ENCODE results near the gene ZFYVE21. TPM values are rescaled to one million over a fixed set of nuclear protein-coding genes. Genes with fewer than 3 reads are reported as not detected.
"Not testable (repeated sequence)": the region's sequence is repeated elsewhere in the genome, so short reads cannot be mapped to it uniquely, and the experiment has no call there.

The ZFYVE21 gene
- total and polyA plus RNA-seq, 9 donors: 75.6 to 111 (median 83.1) TPM

DNA sequence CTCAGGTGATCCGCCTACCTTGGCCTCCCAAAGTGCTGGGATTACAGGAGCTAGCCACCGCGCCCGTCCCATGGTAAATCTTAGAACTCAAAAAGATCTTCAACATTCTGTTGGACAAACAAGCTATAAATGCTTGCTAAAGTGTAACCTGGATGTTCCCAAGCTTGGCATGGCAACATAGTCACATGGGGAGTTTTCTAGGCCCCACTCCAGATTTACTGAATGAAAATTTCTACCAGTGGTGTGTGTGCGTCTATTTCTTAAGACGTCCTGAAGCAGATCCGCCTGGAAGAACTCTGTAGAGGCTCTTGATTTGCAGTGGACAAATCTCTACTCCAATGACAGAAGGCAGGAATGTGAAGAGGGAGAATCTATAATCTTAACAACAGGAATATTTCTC is 59.9 kb downstream of the ZFYVE21 start:
- DNase-seq: no peak
- Histone ChIP-seq H3K36me3 (no peaks in the 10 kb centered on the region), H3K9me3 (no peaks in the 10 kb centered on the region), H3K4me3 (no peak overlapping the region), H3K27me3 (no peaks in the 10 kb centered on the region), H3K27ac (no peak overlapping the region), H3K4me1 (ENCODE audit: insufficient read depth) (no peaks in the 10 kb centered on the region)
- no peak for TF ChIP-seq EP300 (IDR thresholded peaks at IDR 0.05)
- TF ChIP-seq, protein P1, sequence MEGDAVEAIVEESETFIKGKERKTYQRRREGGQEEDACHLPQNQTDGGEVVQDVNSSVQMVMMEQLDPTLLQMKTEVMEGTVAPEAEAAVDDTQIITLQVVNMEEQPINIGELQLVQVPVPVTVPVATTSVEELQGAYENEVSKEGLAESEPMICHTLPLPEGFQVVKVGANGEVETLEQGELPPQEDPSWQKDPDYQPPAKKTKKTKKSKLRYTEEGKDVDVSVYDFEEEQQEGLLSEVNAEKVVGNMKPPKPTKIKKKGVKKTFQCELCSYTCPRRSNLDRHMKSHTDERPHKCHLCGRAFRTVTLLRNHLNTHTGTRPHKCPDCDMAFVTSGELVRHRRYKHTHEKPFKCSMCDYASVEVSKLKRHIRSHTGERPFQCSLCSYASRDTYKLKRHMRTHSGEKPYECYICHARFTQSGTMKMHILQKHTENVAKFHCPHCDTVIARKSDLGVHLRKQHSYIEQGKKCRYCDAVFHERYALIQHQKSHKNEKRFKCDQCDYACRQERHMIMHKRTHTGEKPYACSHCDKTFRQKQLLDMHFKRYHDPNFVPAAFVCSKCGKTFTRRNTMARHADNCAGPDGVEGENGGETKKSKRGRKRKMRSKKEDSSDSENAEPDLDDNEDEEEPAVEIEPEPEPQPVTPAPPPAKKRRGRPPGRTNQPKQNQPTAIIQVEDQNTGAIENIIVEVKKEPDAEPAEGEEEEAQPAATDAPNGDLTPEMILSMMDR (IDR thresholded peaks at IDR 0.05): no peak
- TF ChIP-seq POLR2A (IDR thresholded peaks at IDR 0.05): no peak
- 86 to 90% (median 89%) methylated on average over 7 of the region's 7 CpGs for WGBS, 3 donors
- intact Hi-C loops (cut with DNase I): no loop called here

DNA sequence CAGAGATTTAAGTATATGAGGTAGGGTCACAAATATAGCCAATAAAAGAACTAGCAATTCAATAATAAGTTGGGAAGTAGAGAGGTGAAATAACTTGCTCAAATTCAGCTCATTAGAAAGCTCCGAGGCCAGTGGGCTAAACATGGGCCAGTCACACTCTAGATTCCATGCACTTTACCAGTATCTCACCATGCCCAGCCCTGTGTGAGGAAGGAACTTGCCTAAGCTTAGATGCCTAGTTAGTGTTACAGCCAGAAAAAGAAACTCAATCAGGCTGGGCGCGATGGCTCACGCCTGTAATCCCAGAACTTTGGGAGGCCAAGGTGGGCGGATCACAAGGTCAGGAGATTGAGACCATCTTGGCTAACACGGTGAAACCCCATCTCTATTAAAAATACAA is 60.7 kb downstream of the ZFYVE21 start:
- H3K4me3 ChIP-seq; H3K4me1 ChIP-seq (ENCODE audit: insufficient read depth); DNase-seq; H3K9me3 ChIP-seq; H3K27me3 ChIP-seq; H3K36me3 ChIP-seq; H3K27ac ChIP-seq; intact Hi-C loops (cut with DNase I): not testable (repeated sequence)
- WGBS, 3 donors: 95 to 97% (median 96%) methylated on average over 6 of the region's 6 CpGs

DNA sequence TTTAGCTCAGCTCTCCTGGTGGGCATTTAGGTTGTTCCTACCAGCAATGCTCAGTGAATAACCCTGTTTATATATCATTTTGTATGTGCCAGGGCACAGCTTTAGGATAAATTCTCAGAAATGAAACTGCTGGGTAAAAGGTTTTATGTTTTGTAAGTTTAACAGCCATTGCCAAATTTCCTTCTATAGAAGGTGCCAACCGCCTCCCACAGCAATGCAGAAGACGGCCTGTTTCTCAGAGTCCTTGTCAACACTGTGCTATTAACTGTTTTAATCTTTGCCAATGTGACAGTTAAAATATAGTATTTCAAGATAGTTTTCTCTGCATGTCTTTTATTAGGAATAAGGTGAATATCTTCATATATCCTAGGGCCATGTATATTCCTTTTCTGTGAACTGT is 66.8 kb downstream of the ZFYVE21 start:
- Histone ChIP-seq H3K9me3 (no peaks in the 10 kb centered on the region), H3K36me3 (no peaks in the 10 kb centered on the region), H3K27ac (no peak overlapping the region), H3K4me1 (ENCODE audit: insufficient read depth) (no peaks in the 10 kb centered on the region), H3K4me3 (no peak overlapping the region), H3K27me3 (no peaks in the 10 kb centered on the region)
- intact Hi-C loops (cut with DNase I): no loop called here
- TF ChIP-seq, protein P1 (IDR thresholded peaks at IDR 0.05): no peak
- TF ChIP-seq EP300 (IDR thresholded peaks at IDR 0.05): no peak
- TF ChIP-seq POLR2A (IDR thresholded peaks at IDR 0.05): no peak
- WGBS, 3 donors: 46 to 91% (median 76%) methylated on average over 2 of the region's 2 CpGs
- DNase-seq: no peak

Small RNA genes within 50 kb of the gene (small RNA-seq; reads per million reads assigned to genes)
- gene RF00019: not detected

Other genes with a start within 250 kb of the ZFYVE21 start
- gene CKB, start 193.0 kb upstream of the ZFYVE21 start, total RNA-seq: 100 to 1,000 TPM in 6 of 7 donors, 10 to 100 TPM in 1; 79.4 to 284 (median 140) TPM
- gene CKB, start 193.0 kb upstream of the ZFYVE21 start, polyA plus RNA-seq: 100 to 1,000 TPM in 1 of 2 donors, 10 to 100 TPM in 1; 47.5 to 134 TPM
- 10 to 100 TPM in 6 of 7 donors, 1 to 10 TPM in 1; 8.1 to 20.9 (median 14.8) TPM for gene TRMT61A, start 186.6 kb upstream of the ZFYVE21 start, total RNA-seq
- 10 to 100 TPM in 1 of 2 donors, under 1 TPM in 1; 0.62 to 12.1 TPM for gene TRMT61A, start 186.6 kb upstream of the ZFYVE21 start, polyA plus RNA-seq
- 10 to 100 TPM; 13.2 to 29.1 (median 24.4) TPM for gene BAG5, start 153.2 kb upstream of the ZFYVE21 start, total RNA-seq
- gene BAG5, start 153.2 kb upstream of the ZFYVE21 start, polyA plus RNA-seq: 10 to 100 TPM in 1 of 2 donors, 1 to 10 TPM in 1; 9.8 to 26.6 TPM
- 10 to 100 TPM; 11.4 to 28.1 (median 26.6) TPM for gene COA8, start 152.8 kb upstream of the ZFYVE21 start, total RNA-seq
- gene COA8, start 152.8 kb upstream of the ZFYVE21 start, polyA plus RNA-seq: 10 to 100 TPM; 34.9 to 50.1 TPM
- gene KLC1, start 86.6 kb upstream of the ZFYVE21 start, total RNA-seq: 100 to 1,000 TPM; 125 to 191 (median 149) TPM
- gene KLC1, start 86.6 kb upstream of the ZFYVE21 start, polyA plus RNA-seq: 10 to 100 TPM; 80.0 to 88.2 TPM
- gene XRCC3, start 359 bp upstream of the ZFYVE21 start, total RNA-seq: 1 to 10 TPM; 1.4 to 8.5 (median 2.9) TPM
- gene XRCC3, start 359 bp upstream of the ZFYVE21 start, polyA plus RNA-seq: 1 to 10 TPM; 3.7 to 4.5 TPM
- 10 to 100 TPM; 15.0 to 64.8 (median 48.7) TPM for gene PPP1R13B, start 131.8 kb downstream of the ZFYVE21 start, total RNA-seq
- 10 to 100 TPM; 17.9 to 27.5 TPM for gene PPP1R13B, start 131.8 kb downstream of the ZFYVE21 start, polyA plus RNA-seq
- gene TDRD9, start 212.6 kb downstream of the ZFYVE21 start, total RNA-seq: 1 to 10 TPM in 2 of 7 donors, under 1 TPM in 5; 0.45 to 5.1 (median 0.83) TPM
- 1 to 10 TPM in 1 of 2 donors, under 1 TPM in 1; 0.23 to 1.1 TPM for gene TDRD9, start 212.6 kb downstream of the ZFYVE21 start, polyA plus RNA-seq
- not detected for gene RD3L, start 226.7 kb downstream of the ZFYVE21 start, total RNA-seq
- gene RD3L, start 226.7 kb downstream of the ZFYVE21 start, polyA plus RNA-seq: not detected

Data from ovary (tissue), 9 donors.